ENCODE results near the gene DNAJB12. TPM values are rescaled to one million over a fixed set of nuclear protein-coding genes. Genes with fewer than 3 reads are reported as not detected.
A peak's percentile ranks its signal among the peaks of the same experiment; 100 is the strongest.

Gene DNAJB12
- total RNA-seq, 1 experiment from 2014 or later: 68.1 TPM

DNA sequence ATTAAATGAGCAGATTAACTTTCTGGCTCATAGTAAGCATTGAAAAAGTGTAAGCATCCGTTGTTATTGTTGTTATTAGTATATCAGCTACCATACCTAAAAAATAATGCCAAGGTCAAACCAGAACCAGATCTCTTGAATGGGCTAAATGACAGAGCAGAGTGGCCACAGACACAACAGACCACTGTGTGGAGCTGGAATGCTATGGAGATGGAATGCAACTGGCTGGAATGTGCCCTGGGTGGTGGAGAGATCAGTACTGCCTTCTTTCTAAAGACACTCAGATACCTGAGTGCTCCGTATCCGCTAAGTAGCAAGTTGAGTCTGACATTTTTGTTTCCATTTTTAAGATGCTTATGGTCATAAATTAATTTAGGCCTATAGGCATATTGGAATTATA is 20.5 kb upstream of the DNAJB12 start:
- TF ChIP-seq, protein P1, sequence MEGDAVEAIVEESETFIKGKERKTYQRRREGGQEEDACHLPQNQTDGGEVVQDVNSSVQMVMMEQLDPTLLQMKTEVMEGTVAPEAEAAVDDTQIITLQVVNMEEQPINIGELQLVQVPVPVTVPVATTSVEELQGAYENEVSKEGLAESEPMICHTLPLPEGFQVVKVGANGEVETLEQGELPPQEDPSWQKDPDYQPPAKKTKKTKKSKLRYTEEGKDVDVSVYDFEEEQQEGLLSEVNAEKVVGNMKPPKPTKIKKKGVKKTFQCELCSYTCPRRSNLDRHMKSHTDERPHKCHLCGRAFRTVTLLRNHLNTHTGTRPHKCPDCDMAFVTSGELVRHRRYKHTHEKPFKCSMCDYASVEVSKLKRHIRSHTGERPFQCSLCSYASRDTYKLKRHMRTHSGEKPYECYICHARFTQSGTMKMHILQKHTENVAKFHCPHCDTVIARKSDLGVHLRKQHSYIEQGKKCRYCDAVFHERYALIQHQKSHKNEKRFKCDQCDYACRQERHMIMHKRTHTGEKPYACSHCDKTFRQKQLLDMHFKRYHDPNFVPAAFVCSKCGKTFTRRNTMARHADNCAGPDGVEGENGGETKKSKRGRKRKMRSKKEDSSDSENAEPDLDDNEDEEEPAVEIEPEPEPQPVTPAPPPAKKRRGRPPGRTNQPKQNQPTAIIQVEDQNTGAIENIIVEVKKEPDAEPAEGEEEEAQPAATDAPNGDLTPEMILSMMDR (IDR thresholded peaks at IDR 0.05; ENCODE audit: unreplicated experiment): no peak
- Mint-ChIP-seq H3K27ac (ENCODE audit: low read depth, unreplicated experiment) (no peak overlapping the region), H3K9me3 (ENCODE audit: unreplicated experiment) (no peaks in the 10 kb centered on the region), H3K27me3 (ENCODE audit: insufficient read depth, unreplicated experiment) (no peaks in the 10 kb centered on the region), H3K36me3 (ENCODE audit: insufficient read depth, unreplicated experiment) (peaks cover 5% of the 10 kb centered on the region), H3K4me1 (ENCODE audit: insufficient read depth, unreplicated experiment) (no peaks in the 10 kb centered on the region), H3K4me3 (ENCODE audit: unreplicated experiment) (no peak overlapping the region)
- CTCF ChIA-PET: interaction anchor here (0.6 to 3.0 kb wide), 2 partner anchors 11 to 90 kb away, joined by 3 to 19 read pairs; no protein-coding TSS in a partner anchor
- no peak for DNase-seq (ENCODE audit: unreplicated experiment)
- no TSS peak for BruUV-seq (replicated peaks)
- POLR2A ChIA-PET: no interaction called here
- intact Hi-C loops (cut with micrococcal nuclease): loop anchor here (5.0 kb wide), 1 partner anchor 457 kb away; no protein-coding TSS in a partner anchor

DNA sequence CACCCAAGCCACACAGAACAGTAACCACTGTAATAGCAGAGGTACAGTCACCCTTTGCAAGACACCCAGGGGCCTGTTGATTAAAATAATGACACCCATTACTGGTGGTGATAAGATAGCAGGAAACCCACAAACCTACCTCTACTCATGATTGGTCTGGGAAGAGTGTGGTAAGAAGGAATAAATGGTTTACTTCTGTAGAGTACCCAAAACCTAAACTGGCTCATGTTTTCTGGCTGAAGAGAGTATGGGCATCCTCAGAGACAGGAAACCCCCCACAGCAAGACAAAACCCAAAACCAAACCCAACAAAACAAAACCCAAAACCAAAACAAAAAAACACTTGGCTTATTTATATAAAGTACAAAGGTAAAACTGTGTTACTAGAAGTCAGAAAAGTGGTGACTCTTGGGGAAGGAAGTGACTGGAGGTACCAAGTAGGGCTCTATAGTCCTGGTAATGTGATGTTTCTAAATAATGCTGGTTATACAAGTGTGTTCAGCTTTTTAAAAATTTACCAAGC is 15.5 kb upstream of the DNAJB12 start:
- Mint-ChIP-seq H3K4me3 (ENCODE audit: unreplicated experiment) (no peak overlapping the region), H3K27me3 (ENCODE audit: insufficient read depth, unreplicated experiment) (no peaks in the 10 kb centered on the region), H3K9me3 (ENCODE audit: unreplicated experiment) (no peaks in the 10 kb centered on the region), H3K36me3 (ENCODE audit: insufficient read depth, unreplicated experiment) (peaks cover 30% of the 10 kb centered on the region), H3K4me1 (ENCODE audit: insufficient read depth, unreplicated experiment) (no peaks in the 10 kb centered on the region), H3K27ac (ENCODE audit: low read depth, unreplicated experiment) (no peak overlapping the region)
- no peak for DNase-seq (ENCODE audit: unreplicated experiment)
- ChIA-PET POLR2A (no interaction called here), CTCF (interaction anchor here (0.8 kb wide), 1 partner anchor 10 kb away, joined by 3 read pairs; no protein-coding TSS in a partner anchor)
- intact Hi-C loops (cut with micrococcal nuclease): no loop called here
- BruUV-seq (replicated peaks): no TSS peak
- TF ChIP-seq, protein P1 (IDR thresholded peaks at IDR 0.05; ENCODE audit: unreplicated experiment): no peak

DNA sequence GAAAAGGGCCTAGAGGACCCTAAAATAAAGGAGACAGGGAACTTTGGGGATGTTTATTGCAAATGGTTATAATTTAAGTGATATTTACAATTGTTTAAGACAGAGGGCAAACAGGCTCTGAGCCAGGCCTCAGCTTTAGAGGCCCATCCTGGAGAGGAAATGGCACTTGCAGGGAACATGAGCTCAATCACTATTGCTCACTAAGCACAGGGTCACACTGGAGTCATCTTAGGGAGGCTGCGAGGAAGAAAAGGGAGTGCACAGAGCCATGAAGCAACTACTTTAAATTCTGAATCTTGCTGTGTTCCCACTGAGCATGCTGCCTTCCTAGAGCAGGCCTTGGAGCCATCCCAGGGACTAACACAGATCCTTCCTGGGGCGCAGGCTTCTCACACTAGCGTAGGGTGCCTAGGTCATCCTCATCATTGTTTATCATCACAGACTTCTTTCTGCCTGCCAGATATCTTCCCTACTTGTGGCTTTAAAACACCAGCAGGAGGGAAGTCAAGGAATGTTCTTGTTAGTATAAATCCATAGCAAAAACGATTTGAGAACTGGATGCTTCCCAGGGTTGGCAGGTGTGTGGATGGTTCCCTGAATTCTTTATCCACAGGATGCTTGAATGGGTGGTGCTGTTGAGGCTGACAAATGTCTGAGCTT is 12.7 kb upstream of the DNAJB12 start:
- CTCF ChIA-PET: interaction anchor here (0.8 kb wide), 1 partner anchor 508 kb away, joined by 3 read pairs; no protein-coding TSS in a partner anchor
- H3K9me3 Mint-ChIP-seq (ENCODE audit: unreplicated experiment): no peaks in the 10 kb centered on the region
- BruUV-seq (replicated peaks): TSS peak; percentile 73
- no peak overlapping the region for H3K4me3 Mint-ChIP-seq (ENCODE audit: unreplicated experiment)
- peaks cover 37% of the 10 kb centered on the region for H3K36me3 Mint-ChIP-seq (ENCODE audit: insufficient read depth, unreplicated experiment)
- H3K27ac Mint-ChIP-seq (ENCODE audit: low read depth, unreplicated experiment): no peak overlapping the region
- DNase-seq (ENCODE audit: unreplicated experiment): no peak
- TF ChIP-seq, protein P1 (IDR thresholded peaks at IDR 0.05; ENCODE audit: unreplicated experiment): no peak
- POLR2A ChIA-PET: no interaction called here
- H3K27me3 Mint-ChIP-seq (ENCODE audit: insufficient read depth, unreplicated experiment): no peaks in the 10 kb centered on the region
- peaks cover 7% of the 10 kb centered on the region for H3K4me1 Mint-ChIP-seq (ENCODE audit: insufficient read depth, unreplicated experiment)
- intact Hi-C loops (cut with micrococcal nuclease): no loop called here

DNA sequence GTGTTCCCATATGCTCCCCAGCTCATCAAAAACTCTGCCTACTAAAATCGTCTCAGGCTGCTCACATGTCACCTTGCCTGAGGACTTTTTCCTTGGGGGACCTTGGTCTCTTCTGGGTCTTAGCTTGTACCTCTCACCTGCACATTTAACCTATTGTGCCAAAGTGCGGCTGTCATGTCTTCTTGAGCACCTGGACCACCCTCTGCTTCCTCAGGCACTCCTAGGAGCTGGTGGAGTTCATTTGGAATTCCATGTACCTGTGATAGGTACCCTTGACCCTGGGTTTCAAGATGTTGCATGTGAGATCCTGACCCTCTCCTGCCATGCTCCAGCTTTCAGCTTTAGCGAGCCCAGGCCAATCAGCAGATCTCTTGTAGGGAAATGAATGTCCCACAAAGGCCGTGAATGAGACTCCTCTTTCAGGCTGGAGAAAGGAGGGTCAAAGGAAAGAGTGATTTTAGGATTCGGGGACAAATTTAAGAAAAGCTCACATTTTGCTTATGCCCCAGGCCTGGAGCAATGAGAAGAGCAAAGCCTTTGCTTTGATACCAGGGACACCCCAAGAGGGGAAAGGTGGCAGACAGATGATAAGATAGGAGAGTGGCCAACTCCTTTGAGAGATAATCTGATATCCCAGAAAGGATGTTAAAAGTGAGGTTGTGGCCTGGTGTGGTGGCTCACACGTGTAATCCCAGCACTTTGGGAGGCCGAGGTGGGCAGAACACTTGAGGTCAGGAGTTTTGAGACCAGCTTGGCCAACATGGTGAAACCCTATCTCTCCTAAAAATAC is 10.6 kb upstream of the DNAJB12 start:
- TF ChIP-seq, protein P1 (IDR thresholded peaks at IDR 0.05; ENCODE audit: unreplicated experiment): no peak
- ChIA-PET CTCF (interaction anchor here (0.6 to 6.8 kb wide), 28 partner anchors 8 to 1033 kb away, joined by 3 to 77 read pairs (median 3); partner anchors contain the start of genes DNAJB12 and MCU), POLR2A (interaction anchor here (0.5 to 3.3 kb wide), 10 partner anchors 11 to 1097 kb away, joined by 3 to 20 read pairs (median 4); partner anchors contain the start of genes DNAJB12 and MCU)
- Mint-ChIP-seq H3K4me3 (ENCODE audit: unreplicated experiment) (no peak overlapping the region), H3K36me3 (ENCODE audit: insufficient read depth, unreplicated experiment) (peaks cover 37% of the 10 kb centered on the region), H3K27me3 (ENCODE audit: insufficient read depth, unreplicated experiment) (no peaks in the 10 kb centered on the region), H3K9me3 (ENCODE audit: unreplicated experiment) (no peaks in the 10 kb centered on the region), H3K27ac (ENCODE audit: low read depth, unreplicated experiment) (no peak overlapping the region), H3K4me1 (ENCODE audit: insufficient read depth, unreplicated experiment) (peaks cover 7% of the 10 kb centered on the region)
- DNase-seq (ENCODE audit: unreplicated experiment): no peak
- no TSS peak for BruUV-seq (replicated peaks)
- intact Hi-C loops (cut with micrococcal nuclease): loop anchor here (2.0 kb wide), 1 partner anchor 204 kb away; no protein-coding TSS in a partner anchor

Measured in MCF 10A (cell line).